Measurements from ENCODE around the gene LRP1B.

GRCh38 chr2:141887363-141887762, 243.5 kb downstream of the LRP1B start:
- TF ChIP-seq CTCF (IDR thresholded peaks at IDR 0.05; ENCODE audit: low read depth, low read length, missing input control) (no peak), TAF1 (conservative IDR thresholded peaks at IDR 0.05) (no peak), REST (IDR thresholded peaks at IDR 0.05) (no peak), HNF4G (IDR thresholded peaks at IDR 0.05) (no peak), MAX (IDR thresholded peaks at IDR 0.05) (no peak), GABPA (IDR thresholded peaks at IDR 0.05 in 1 of 2, conservative IDR thresholded peaks at IDR 0.05 in 1 of 2) (no peak), RXRA (IDR thresholded peaks at IDR 0.05) (no peak), RAD21 (IDR thresholded peaks at IDR 0.05) (no peak), YY1 (IDR thresholded peaks at IDR 0.05) (no peak)
